HG02885 (cell line): Measurements from ENCODE around the gene CSF3.
A peak's percentile ranks its signal among the peaks of the same experiment; 100 is the strongest.

Experiments
- ATAC-seq: cut with Tn5 transposase; IDR thresholded peaks from one replicate; pipeline ENCODE4 v1.9.1; 2021; ENCODE audit warnings: mild to moderate bottlenecking; ENCODE audit not compliant: unreplicated experiment, poor library complexity

The CSF3 gene

GRCh38 chr17:40022497-40022896 is 7.3 kb downstream of the CSF3 start:
- ATAC-seq = no peak

- ATAC-seq = no peak
These were observed 7.8 kb downstream of the CSF3 start for GRCh38 chr17:40022961-40023541.

GRCh38 chr17:40023590-40024292 is 8.5 kb downstream of the CSF3 start:
- ATAC-seq = no peak

GRCh38 chr17:40024901-40025300 is 9.7 kb downstream of the CSF3 start:
- ATAC-seq = no peak

- no peak for ATAC-seq
These were observed 10.3 kb downstream of the CSF3 start for GRCh38 chr17:40025559-40025958.

GRCh38 chr17:40025991-40026815 is 11.0 kb downstream of the CSF3 start:
- ATAC-seq = no peak

- ATAC-seq = peak; percentile 53
These were observed 11.8 kb downstream of the CSF3 start for GRCh38 chr17:40026816-40027613.

GRCh38 chr17:40027614-40028012 is 12.4 kb downstream of the CSF3 start:
- no peak for ATAC-seq

- ATAC-seq = no peak
These were observed 13.4 kb downstream of the CSF3 start for GRCh38 chr17:40028595-40028994.

GRCh38 chr17:40031706-40032105 is 16.5 kb downstream of the CSF3 start:
- ATAC-seq = no peak

- ATAC-seq = no peak
These were observed 17.4 kb downstream of the CSF3 start for GRCh38 chr17:40032322-40033320.

- no peak for ATAC-seq
These were observed 18.1 kb downstream of the CSF3 start for GRCh38 chr17:40033339-40033738.

GRCh38 chr17:40034426-40035161 is 19.4 kb downstream of the CSF3 start:
- no peak for ATAC-seq

GRCh38 chr17:40035162-40035559 is 19.9 kb downstream of the CSF3 start:
- ATAC-seq = no peak

GRCh38 chr17:40038882-40039513 is 23.8 kb downstream of the CSF3 start:
- ATAC-seq = no peak

GRCh38 chr17:40041196-40041595 is 26.0 kb downstream of the CSF3 start:
- ATAC-seq = no peak

- no peak for ATAC-seq
These were observed 41.3 kb downstream of the CSF3 start for GRCh38 chr17:40056379-40057015.
